Gastroesophageal sphincter (tissue), 3 donors: Measurements from ENCODE around the gene SLC24A3.

Source experiments
- EP300 ChIP-seq: sonication (generic); formaldehyde crosslinking; IDR thresholded peaks from one replicate; pipeline ENCODE4 v1.6.1; 2017; ENCODE audit warnings: antibody characterized with exemption, mild to moderate bottlenecking
- POLR2A ChIP-seq, 2 donors: fragments of 450-650 bp; IDR thresholded peaks; one replicate each; pipeline ENCODE4 v1.6.1; 2017; ENCODE audit warnings: antibody characterized with exemption in 2 of 2, mild to moderate bottlenecking in 2 of 2, moderate library complexity in 1 of 2
- TF ChIP-seq, protein P1 (sequence below), 4 experiments: fragments of 200-600 bp in 2 of 4; fragments of 450-650 bp in 2 of 4; sonication (generic) in 1 of 4; IDR thresholded peaks; one replicate each; pipeline ENCODE4 v1.5.1; 2017 to 2019; ENCODE audit warnings: antibody characterized with exemption in 4 of 4, mild to moderate bottlenecking in 2 of 4, moderate library complexity in 2 of 4

DNA sequence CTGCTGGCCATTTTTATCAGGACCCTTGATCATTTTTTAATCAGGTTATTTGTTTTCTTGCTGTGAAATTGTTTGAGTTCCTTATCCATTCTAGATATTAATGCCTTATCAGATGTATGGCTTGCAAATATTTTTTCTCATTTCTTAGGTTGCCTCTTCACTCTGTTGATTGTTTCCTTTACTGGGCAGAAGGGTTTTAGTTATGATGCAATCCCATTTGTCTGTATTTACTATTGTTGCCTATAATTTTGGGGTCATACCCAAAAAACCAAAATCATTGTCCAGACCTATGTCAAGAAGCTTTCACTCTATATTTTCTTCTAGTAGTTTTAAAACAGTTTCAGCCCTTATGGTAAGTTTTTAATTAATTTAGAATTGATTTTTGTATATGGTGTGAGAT lies 172.5 kb downstream of the SLC24A3 start:
- TF ChIP-seq, protein P1, sequence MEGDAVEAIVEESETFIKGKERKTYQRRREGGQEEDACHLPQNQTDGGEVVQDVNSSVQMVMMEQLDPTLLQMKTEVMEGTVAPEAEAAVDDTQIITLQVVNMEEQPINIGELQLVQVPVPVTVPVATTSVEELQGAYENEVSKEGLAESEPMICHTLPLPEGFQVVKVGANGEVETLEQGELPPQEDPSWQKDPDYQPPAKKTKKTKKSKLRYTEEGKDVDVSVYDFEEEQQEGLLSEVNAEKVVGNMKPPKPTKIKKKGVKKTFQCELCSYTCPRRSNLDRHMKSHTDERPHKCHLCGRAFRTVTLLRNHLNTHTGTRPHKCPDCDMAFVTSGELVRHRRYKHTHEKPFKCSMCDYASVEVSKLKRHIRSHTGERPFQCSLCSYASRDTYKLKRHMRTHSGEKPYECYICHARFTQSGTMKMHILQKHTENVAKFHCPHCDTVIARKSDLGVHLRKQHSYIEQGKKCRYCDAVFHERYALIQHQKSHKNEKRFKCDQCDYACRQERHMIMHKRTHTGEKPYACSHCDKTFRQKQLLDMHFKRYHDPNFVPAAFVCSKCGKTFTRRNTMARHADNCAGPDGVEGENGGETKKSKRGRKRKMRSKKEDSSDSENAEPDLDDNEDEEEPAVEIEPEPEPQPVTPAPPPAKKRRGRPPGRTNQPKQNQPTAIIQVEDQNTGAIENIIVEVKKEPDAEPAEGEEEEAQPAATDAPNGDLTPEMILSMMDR (IDR thresholded peaks at IDR 0.05): no peak
- no peak for TF ChIP-seq EP300
- TF ChIP-seq POLR2A (IDR thresholded peaks at IDR 0.05): no peak
